Measurements from ENCODE around the gene IRS1. TPM values are rescaled to one million over a fixed set of nuclear protein-coding genes. Genes with fewer than 3 reads are reported as not detected.

Gene IRS1
- total RNA-seq, 1 experiment from 2014 or later: 15.0 TPM

DNA sequence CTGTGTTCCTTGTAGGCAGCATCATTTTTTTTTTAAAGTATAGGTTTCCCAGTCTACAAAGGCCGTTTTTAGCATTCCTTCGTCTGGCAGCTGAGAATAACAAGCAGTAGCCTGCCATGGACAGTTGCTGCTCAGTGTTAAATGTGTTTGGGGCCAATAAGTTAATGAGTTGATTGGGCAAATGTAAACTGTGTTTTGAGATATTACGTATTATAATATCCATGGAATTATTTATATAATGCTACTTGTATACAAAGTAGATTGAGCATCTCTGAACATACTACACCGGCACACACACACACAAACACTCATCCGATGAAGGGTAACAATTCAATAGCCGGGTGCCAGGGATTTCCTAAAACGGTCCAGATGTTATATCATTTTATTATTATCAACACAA lies 97.2 kb downstream of the IRS1 start:
- no peak for DNase-seq

More for the DNA sequence above, 97.2 kb downstream of the IRS1 start:
- Histone ChIP-seq H3K4me1 (ENCODE audit: insufficient read depth, low read length) (no peaks in the 10 kb centered on the region), H4K5ac (ENCODE audit: insufficient read length, low read depth, low read length) (no peak overlapping the region), H3K56ac (ENCODE audit: insufficient read length, low read depth, low read length) (no peak overlapping the region), H2BK120ac (ENCODE audit: low read depth, low read length, poor library complexity, severe bottlenecking) (no peak overlapping the region), H3K27ac (ENCODE audit: insufficient read length, low read depth, low read length) (no peak overlapping the region), H2AFZ (ENCODE audit: low read length) (no peak overlapping the region), H2BK5ac (ENCODE audit: insufficient read length, low read length) (no peak overlapping the region), H2BK12ac (ENCODE audit: insufficient read length, low read depth, low read length) (no peak overlapping the region), H2BK15ac (ENCODE audit: low read depth, low read length) (no peak overlapping the region), H3K79me2 (ENCODE audit: insufficient read depth, low read length) (no peaks in the 10 kb centered on the region), H3K14ac (ENCODE audit: insufficient read depth, low read length) (no peak overlapping the region), H4K91ac (ENCODE audit: insufficient read length, low read depth, low read length) (no peak overlapping the region), H3K23me2 (ENCODE audit: insufficient read length, low read depth, low read length, poor library complexity, severe bottlenecking) (no peaks in the 10 kb centered on the region), H3K9ac (ENCODE audit: extremely low read depth, insufficient read length, low read length) (no peak overlapping the region), H3K9me3 (ENCODE audit: control insufficient read depth, low read depth, low read length) (no peaks in the 10 kb centered on the region), H4K20me1 (ENCODE audit: control insufficient read depth, insufficient read depth, insufficient read length) (no peaks in the 10 kb centered on the region), H3T11ph (ENCODE audit: low read length) (no peak overlapping the region), H3K18ac (ENCODE audit: insufficient read length, low read depth, low read length) (no peak overlapping the region), H4K8ac (replicated peaks; ENCODE audit: insufficient read length, low read depth, low read length) (no peak overlapping the region), H2BK20ac (ENCODE audit: low read depth, low read length, poor library complexity, severe bottlenecking) (no peak overlapping the region), H3K4me2 (ENCODE audit: insufficient read depth, insufficient read length, low read length) (no peak overlapping the region), H3K27me3 (ENCODE audit: insufficient read depth, low read length) (no peaks in the 10 kb centered on the region), H3K79me1 (ENCODE audit: insufficient read depth, low read depth, low read length, poor library complexity, severe bottlenecking) (no peaks in the 10 kb centered on the region), H2AK5ac (ENCODE audit: insufficient read length, low read length) (no peak overlapping the region), H3K4ac (ENCODE audit: low read depth, low read length) (no peak overlapping the region), H3K23ac (ENCODE audit: insufficient read length, low read depth, low read length) (no peak overlapping the region)
- no peak overlapping the region for H3K27ac Mint-ChIP-seq
- no peaks in the 10 kb centered on the region; a peak in 1 of 5 replicates for H3K9me3 Mint-ChIP-seq
- no CpG with 5 or more reads among the region's 7 CpGs for WGBS (ENCODE audit: extremely low coverage, insufficient read length, low lambda C conversion rate)
- H3K4me1 Mint-ChIP-seq: no peaks in the 10 kb centered on the region
- H3K4me3 Mint-ChIP-seq: no peak overlapping the region
- no peaks in the 10 kb centered on the region; a peak in 2 of 7 replicates for H3K36me3 Mint-ChIP-seq (ENCODE audit: insufficient read depth in 1 of 3, low read depth in 3 of 3)
- no peaks in the 10 kb centered on the region; the same call in 1 of the 2 replicates for H3K27me3 Mint-ChIP-seq (ENCODE audit: low read depth)
- TF ChIP-seq, protein P1, sequence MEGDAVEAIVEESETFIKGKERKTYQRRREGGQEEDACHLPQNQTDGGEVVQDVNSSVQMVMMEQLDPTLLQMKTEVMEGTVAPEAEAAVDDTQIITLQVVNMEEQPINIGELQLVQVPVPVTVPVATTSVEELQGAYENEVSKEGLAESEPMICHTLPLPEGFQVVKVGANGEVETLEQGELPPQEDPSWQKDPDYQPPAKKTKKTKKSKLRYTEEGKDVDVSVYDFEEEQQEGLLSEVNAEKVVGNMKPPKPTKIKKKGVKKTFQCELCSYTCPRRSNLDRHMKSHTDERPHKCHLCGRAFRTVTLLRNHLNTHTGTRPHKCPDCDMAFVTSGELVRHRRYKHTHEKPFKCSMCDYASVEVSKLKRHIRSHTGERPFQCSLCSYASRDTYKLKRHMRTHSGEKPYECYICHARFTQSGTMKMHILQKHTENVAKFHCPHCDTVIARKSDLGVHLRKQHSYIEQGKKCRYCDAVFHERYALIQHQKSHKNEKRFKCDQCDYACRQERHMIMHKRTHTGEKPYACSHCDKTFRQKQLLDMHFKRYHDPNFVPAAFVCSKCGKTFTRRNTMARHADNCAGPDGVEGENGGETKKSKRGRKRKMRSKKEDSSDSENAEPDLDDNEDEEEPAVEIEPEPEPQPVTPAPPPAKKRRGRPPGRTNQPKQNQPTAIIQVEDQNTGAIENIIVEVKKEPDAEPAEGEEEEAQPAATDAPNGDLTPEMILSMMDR (conservative IDR thresholded peaks at IDR 0.05): no peak

All from H9 (cell line).